Esophagus (tissue), 2 donors: ENCODE measurements around the gene STK36. TPM values are rescaled to one million over a fixed set of nuclear protein-coding genes. Genes with fewer than 3 reads are reported as not detected.

Experiments
- H3K27ac ChIP-seq, 2 donors: one replicate each; pipeline ENCODE4 v1.5.1; 2013; ENCODE audit warnings: low read depth in 2 of 2, mild to moderate bottlenecking in 2 of 2, inconsistent platforms in 1 of 2, low read length in 1 of 2, moderate library complexity in 1 of 2
- H3K27me3 ChIP-seq, 2 donors: one replicate each; pipeline ENCODE4 v1.6.1; 2013; ENCODE audit warnings: low read length in 2 of 2, control low read depth in 1 of 2, mild to moderate bottlenecking in 1 of 2; ENCODE audit not compliant: insufficient read depth in 2 of 2, control insufficient read depth in 1 of 2
- H3K36me3 ChIP-seq, 2 donors: one replicate each; pipeline ENCODE4 v1.6.1; 2013; ENCODE audit warnings: low read length in 1 of 2; ENCODE audit not compliant: control insufficient read depth in 2 of 2, insufficient read depth in 2 of 2
- H3K4me1 ChIP-seq, 2 donors: one replicate each; pipeline ENCODE4 v1.6.1; 2013; ENCODE audit warnings: low read length in 1 of 2; ENCODE audit not compliant: control insufficient read depth in 2 of 2, insufficient read depth in 2 of 2
- H3K4me3 ChIP-seq, 2 donors: one replicate each; pipeline ENCODE4 v1.5.1; 2013; ENCODE audit warnings: low read length in 2 of 2, mild to moderate bottlenecking in 2 of 2, low read depth in 1 of 2, moderate library complexity in 1 of 2
- H3K9me3 ChIP-seq, 2 donors: one replicate each; pipeline ENCODE4 v1.6.1; 2013; ENCODE audit warnings: mild to moderate bottlenecking in 2 of 2, low read depth in 1 of 2, low read length in 1 of 2, moderate library complexity in 1 of 2; ENCODE audit not compliant: control insufficient read depth in 2 of 2, insufficient read depth in 1 of 2
- WGBS, 2 donors: extraction: QIAGEN DNeasy Blood & Tissue Kit; methylation state at CpG; one replicate each; pipeline ENCODE4 v1.1.7; 2013; 5-methylcytosine and 5-hydroxymethylcytosine counted together
- polyA plus RNA-seq, 2 donors: library from polyadenylated mRNA; stranded (reverse); fragments of 200-250 nt; gene quantifications; one replicate each; pipeline ENCODE4 v1.2.3, GENCODE V29; 2013
- donor health status: healthy with polysubstance abuse.
- donor health status: Bipolar disorder and iron deficiency.

STK36 gene
- polyA plus RNA-seq, 2 donors = 10.8 to 20.7 TPM

DNA sequence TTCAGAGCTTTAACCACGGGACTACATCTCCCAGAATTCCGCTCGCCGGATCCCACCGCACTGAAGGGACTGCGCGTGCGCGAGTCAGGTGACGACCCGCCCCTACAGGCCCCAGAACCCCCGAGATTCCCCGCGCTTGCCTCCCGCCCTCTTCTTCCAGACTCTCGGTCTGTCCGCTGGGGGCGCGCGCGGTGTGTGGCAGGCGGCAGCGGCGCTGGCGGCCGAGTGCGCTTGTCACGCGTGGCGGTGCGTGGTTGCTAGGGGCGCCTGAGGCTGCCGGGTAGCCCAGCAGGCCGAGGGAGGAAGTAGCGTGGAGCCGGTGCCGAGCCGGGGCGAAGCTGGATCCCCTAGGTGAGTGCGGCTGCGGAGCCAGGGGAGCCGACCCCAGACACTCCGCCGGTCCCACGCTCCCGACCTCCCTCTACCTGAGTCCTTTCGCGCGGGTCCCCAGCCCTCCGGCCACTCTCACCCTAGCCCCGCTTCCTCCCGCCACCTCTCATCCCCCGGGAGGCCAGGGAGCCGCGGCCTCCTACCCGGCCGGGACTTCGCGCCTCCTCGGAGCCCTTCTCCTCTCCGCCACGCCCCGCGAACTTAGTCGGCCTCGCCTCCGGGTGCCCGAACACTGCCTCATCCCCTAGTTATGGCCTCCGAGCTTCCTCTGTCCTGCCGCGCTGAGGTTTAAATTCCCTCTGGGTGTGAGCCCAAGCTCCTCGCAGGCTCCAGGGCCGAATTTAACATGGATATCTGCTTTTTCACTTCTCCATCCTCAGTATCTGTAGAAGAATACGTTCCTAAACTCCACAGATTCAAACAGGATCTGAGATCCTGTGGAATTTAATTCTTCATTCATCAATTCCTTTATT is 39.0 kb downstream of the STK36 start, which contains the start of gene TTLL4:
TTLL4 (plus strand) TSS at position 149 of the 863 bp plus-strand sequence. CDS start 26,842 bp downstream, outside the sequence.
- 0% methylated on average over 57 to 74 of the region's 74 CpGs for WGBS, 2 donors
- no peaks in the 10 kb centered on the region for H3K27me3 ChIP-seq
- H3K4me1 ChIP-seq = no peaks in the 10 kb centered on the region
- peak within 1 kb of the TSS; percentile 84 to 88 for H3K4me3 ChIP-seq
- H3K9me3 ChIP-seq = no peaks in the 10 kb centered on the region
- no peaks in the 10 kb centered on the region for H3K36me3 ChIP-seq
- H3K27ac ChIP-seq = peak within 1 kb of the TSS; percentile 95

DNA sequence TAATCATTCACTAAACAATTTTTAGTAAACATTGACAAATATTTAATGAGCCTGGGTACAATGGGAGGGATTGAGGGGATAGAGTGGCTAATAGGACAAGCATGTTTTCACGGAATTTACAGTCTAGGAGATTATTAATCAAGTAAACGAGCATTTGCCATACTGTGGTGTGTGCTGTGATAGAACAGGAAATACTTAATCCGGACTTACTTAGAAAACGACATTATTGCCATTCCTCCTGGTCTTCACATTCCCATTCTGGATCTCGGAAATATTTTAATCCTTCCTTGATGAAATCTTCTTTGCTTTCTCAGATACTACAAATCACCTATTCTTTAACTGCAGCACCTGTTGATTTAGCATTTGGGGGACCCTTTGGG is 39.7 kb downstream of the STK36 start:
- H3K4me3 ChIP-seq = peak overlapping the region in 1 of 2 donors; percentile 84
- 4 to 6% methylated on average over 5 of the region's 5 CpGs for WGBS, 2 donors

DNA sequence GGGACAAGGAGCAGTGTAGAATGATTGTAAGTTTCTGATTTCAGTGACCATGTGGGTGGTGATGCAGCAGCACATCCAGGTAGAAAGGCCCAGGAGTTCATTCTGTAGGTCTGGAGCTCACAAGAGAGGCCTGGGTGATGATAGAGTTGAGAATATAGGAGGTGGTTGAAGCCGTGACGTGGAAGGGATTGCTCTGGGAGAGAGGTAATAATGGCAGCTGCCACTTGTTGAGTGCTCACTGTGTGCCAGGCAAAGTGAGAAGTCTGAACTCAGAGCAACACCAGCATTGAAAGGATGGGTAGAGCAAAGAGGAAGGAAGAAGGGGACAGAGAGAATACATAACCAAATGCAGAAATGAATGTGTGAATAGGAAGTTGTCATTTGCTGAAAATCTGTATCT is 42.0 kb downstream of the STK36 start:
- 89% methylated on average over 2 of the region's 2 CpGs for WGBS, 2 donors
- no peaks in the 10 kb centered on the region for H3K4me1 ChIP-seq
- H3K4me3 ChIP-seq = no peak overlapping the region
- no peaks in the 10 kb centered on the region for H3K36me3 ChIP-seq
- H3K9me3 ChIP-seq = no peaks in the 10 kb centered on the region
- no peaks in the 10 kb centered on the region for H3K27me3 ChIP-seq
- H3K27ac ChIP-seq = no peak overlapping the region

More for the DNA sequence above, 39.7 kb downstream of the STK36 start:
- Histone ChIP-seq H3K36me3 (no peaks in the 10 kb centered on the region), H3K4me1 (no peaks in the 10 kb centered on the region), H3K9me3 (no peaks in the 10 kb centered on the region), H3K27ac (no peak overlapping the region), H3K27me3 (no peaks in the 10 kb centered on the region)

DNA sequence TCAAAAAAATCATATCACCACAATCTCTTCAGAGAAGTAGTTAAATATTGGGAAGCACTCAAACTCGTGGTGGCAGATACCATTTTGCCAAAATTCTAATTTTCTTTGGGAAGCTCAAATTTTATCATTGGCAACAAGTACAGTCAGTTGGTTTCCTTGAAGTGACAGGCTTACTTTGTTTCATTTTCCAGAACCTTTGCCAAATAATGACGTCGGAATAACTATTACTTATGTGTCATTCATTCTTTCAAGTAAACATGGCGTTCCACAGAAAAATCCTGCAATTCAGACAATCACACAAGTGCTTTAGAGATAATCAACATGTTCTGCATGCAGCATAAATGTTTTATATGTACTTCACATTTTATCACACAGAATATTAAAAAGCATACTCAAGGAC is 44.2 kb downstream of the STK36 start:
- Histone ChIP-seq H3K27ac (no peak overlapping the region), H3K27me3 (no peaks in the 10 kb centered on the region), H3K36me3 (no peaks in the 10 kb centered on the region), H3K4me3 (no peak overlapping the region), H3K9me3 (no peaks in the 10 kb centered on the region), H3K4me1 (no peaks in the 10 kb centered on the region)
- WGBS, 2 donors = 60 to 66% methylated on average over 4 of the region's 4 CpGs

DNA sequence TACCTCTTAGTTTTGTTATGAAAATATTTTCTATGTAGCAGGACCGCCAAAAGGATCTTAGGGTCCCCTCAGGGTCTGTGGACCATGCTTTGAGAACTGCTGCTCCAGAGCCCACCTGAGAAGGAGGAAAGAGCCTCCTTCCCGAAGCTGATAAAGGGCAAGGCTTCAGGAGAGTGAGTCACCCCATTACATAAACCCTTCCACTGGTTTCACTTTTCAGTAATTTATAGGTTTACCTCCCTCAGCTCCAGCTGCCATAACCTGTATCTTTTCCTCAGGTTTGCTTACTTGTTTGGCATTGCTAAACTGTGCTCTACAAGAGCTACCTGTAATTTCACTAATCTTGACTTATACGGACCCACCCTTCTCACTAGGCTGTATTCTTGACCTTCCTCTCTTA is 45.4 kb downstream of the STK36 start:
- Histone ChIP-seq H3K27ac (peak overlapping the region; percentile 54 to 62), H3K4me1 (no peaks in the 10 kb centered on the region), H3K36me3 (no peaks in the 10 kb centered on the region), H3K27me3 (no peaks in the 10 kb centered on the region), H3K9me3 (no peaks in the 10 kb centered on the region), H3K4me3 (no peak overlapping the region)
- WGBS, 2 donors = 51 to 56% methylated on average over 3 of the region's 3 CpGs

DNA sequence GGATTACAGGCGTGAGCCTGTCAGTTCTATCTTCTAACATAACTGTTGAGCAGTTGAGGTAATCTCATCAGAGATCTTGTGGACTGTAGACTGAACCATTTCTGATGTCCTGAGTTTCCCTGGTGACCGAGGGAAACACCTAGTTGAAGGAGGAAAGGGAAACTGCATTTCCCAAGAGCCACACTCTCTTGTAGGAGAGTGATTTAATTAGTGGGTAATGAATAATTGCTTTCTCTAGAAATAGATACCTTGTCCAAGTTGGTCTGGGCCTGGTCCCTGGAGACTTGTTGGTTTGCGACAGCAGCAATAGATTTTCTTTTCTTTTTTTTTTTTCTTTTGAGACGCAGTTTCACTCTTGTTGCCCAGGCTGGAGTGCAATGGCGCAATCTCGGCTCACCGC is 46.2 kb downstream of the STK36 start:
- 95 to 96% methylated on average over 7 of the region's 7 CpGs for WGBS, 2 donors
- Histone ChIP-seq H3K4me1 (no peaks in the 10 kb centered on the region), H3K36me3 (no peaks in the 10 kb centered on the region), H3K4me3 (no peak overlapping the region), H3K27me3 (no peaks in the 10 kb centered on the region), H3K9me3 (no peaks in the 10 kb centered on the region), H3K27ac (no peak overlapping the region)

DNA sequence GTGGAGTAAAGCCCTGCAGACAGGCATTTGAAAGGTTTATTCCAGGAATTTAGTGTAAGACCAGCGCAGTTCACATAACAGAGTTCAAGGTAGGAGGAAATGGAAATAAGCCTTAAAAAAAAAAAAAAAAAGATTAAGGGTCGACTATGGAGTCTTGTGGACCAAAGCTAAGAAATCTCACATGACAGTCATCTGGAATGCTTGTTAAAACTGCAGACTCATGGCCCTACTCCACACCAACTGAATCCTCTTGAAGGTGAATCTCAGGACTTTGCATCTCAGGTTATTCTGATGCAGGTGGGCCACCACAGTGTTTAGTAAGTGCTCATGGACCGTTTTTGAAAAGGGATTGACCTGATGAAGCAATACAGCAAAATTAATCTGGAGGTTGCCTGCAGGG is 47.6 kb downstream of the STK36 start:
- no peaks in the 10 kb centered on the region for H3K36me3 ChIP-seq
- no peaks in the 10 kb centered on the region for H3K27me3 ChIP-seq
- no peak overlapping the region for H3K4me3 ChIP-seq
- H3K27ac ChIP-seq = no peak overlapping the region
- WGBS, 2 donors = 63 to 76% methylated on average over 3 of the region's 3 CpGs
- no peaks in the 10 kb centered on the region for H3K9me3 ChIP-seq
- H3K4me1 ChIP-seq = no peaks in the 10 kb centered on the region

DNA sequence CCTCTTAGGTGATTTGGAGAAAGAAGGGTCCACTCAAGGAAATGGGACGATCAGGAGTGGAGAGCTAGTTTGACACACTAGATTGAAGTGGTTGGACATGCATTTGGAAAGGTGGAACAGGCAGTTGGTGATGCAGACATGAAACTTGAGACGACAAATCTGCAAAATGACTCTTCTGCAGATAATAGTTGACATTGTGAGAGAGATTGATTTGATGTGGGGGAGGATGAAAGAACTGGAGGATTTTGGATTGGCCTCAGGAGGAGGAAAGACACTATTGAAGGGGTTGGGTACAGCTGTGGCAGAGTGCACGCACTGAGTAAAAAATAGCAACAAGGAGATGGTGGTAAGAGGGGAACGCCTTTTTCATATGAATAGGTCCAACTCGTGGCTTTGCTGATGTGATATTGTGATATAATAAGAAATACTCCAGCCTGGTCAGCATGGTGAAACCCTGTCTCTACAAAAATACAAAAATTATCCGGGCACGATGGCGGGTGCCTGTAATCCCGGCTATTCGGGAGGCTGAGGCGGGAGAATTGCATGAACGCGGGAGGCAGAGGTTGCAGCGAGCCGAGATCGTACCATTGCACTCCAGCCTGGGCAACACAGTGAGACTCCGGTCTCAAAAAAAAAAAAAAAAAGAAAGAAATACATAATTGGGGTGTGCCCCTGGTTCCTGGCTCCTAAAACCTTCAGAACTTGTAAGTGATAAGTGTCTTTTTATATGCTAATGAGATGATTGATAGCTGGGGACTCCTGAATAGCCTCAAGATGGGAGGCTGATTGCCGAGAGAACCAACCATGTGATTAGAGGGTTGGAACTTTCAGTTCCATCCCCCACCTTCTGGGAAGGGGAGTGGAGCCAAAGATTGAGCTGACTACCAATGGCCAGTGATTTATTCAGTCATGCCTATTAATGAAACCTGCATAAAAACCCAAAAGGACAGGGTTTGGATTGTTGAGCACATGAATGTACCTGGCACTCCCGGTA is 48.5 kb downstream of the STK36 start:
- Histone ChIP-seq H3K4me1 (no peaks in the 10 kb centered on the region), H3K27ac (no peak overlapping the region)

DNA sequence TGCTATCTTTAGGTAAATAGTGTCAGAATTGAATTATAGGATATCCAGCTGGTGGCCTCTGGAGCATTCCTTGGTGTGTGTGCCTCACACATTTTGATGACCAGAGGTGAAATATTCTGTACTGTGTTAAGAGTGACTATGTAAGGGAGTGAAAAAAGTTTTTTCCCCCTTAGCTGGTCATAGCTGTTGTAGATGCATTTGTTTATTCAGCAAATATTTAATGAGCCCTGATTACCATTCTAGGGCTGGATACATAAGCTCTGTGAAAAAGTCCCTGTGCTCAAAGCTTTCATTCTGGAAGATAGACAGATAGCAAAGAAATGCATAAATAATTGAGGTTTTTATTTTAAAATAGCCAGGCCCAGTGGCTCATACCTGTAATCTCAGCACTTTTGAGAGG is 49.6 kb downstream of the STK36 start:
- H3K4me3 ChIP-seq = no peak overlapping the region
- no peak overlapping the region for H3K27ac ChIP-seq
- H3K9me3 ChIP-seq = no peaks in the 10 kb centered on the region
- H3K27me3 ChIP-seq = no peaks in the 10 kb centered on the region
- no peaks in the 10 kb centered on the region for H3K36me3 ChIP-seq
- H3K4me1 ChIP-seq = no peaks in the 10 kb centered on the region

More for the DNA sequence above, 48.5 kb downstream of the STK36 start:
- 94 to 96% methylated on average over 19 of the region's 19 CpGs for WGBS, 2 donors
- Histone ChIP-seq H3K4me3 (no peak overlapping the region), H3K36me3 (no peaks in the 10 kb centered on the region), H3K9me3 (no peaks in the 10 kb centered on the region), H3K27me3 (no peaks in the 10 kb centered on the region)
